HG03159 (cell line): ENCODE results near the gene TMEM151A.

ENCODE experiments used
- ATAC-seq: cut with Tn5 transposase; IDR thresholded peaks from one replicate; pipeline ENCODE4 v1.9.1; 2021; ENCODE audit warnings: mild to moderate bottlenecking, moderate library complexity; ENCODE audit not compliant: unreplicated experiment

The TMEM151A gene

GRCh38 chr11:66334605-66335442 is 43.1 kb downstream of the TMEM151A start:
- ATAC-seq: no peak

- ATAC-seq: no peak
These were observed 44.0 kb downstream of the TMEM151A start for GRCh38 chr11:66335531-66336233.

GRCh38 chr11:66336234-66337102 is 44.8 kb downstream of the TMEM151A start, which contains the start of gene RIN1:
TSS of gene RIN1 (minus strand) at chr11:66336434. CDS start at chr11:66336402, 32 bp downstream.
- no peak for ATAC-seq

GRCh38 chr11:66337103-66337899 is 45.6 kb downstream of the TMEM151A start:
- no peak for ATAC-seq

GRCh38 chr11:66338276-66339161 is 46.8 kb downstream of the TMEM151A start:
- no peak for ATAC-seq

GRCh38 chr11:66339162-66339675 is 47.5 kb downstream of the TMEM151A start:
- ATAC-seq: no peak

- no peak for ATAC-seq
These were observed 48.2 kb downstream of the TMEM151A start for GRCh38 chr11:66339686-66340483.

GRCh38 chr11:66340596-66341501 is 49.2 kb downstream of the TMEM151A start:
- no peak for ATAC-seq

- no peak for ATAC-seq
These were observed 49.9 kb downstream of the TMEM151A start for GRCh38 chr11:66341502-66342126.

- no peak for ATAC-seq
These were observed 51.5 kb downstream of the TMEM151A start for GRCh38 chr11:66343176-66343575.

- ATAC-seq: peak; percentile 68
These were observed 53.0 kb downstream of the TMEM151A start, which contains the start of gene BRMS1 for GRCh38 chr11:66344550-66345315. TSS of gene BRMS1 (minus strand) at chr11:66345104. CDS start at chr11:66342234, 2,870 bp downstream.

GRCh38 chr11:66345316-66345649 is 53.6 kb downstream of the TMEM151A start:
- ATAC-seq: peak; percentile 4
